Nephron progenitor cell (in vitro differentiated cells): ENCODE data around the gene NSL1.
A peak's percentile ranks its signal among the peaks of the same experiment; 100 is the strongest.
"Not testable (repeated sequence)": the region's sequence is repeated elsewhere in the genome, so short reads cannot be mapped to it uniquely, and the experiment has no call there.

Experiments
- DNase-seq: peaks from one replicate; pipeline ENCODE4 v3.0.0; 2021
- H3K27ac Mint-ChIP-seq: 2 replicates; pipeline ENCODE4 v1.8.0; 2021; ENCODE audit warnings: mild to moderate bottlenecking, moderate library complexity, mixed read lengths
- H3K27me3 Mint-ChIP-seq: 2 replicates; pipeline ENCODE4 v1.8.0; 2021; ENCODE audit warnings: mild to moderate bottlenecking, low read depth, mixed read lengths; ENCODE audit not compliant: poor library complexity
- H3K36me3 Mint-ChIP-seq: 2 replicates; pipeline ENCODE4 v1.8.0; 2021; ENCODE audit warnings: low read depth, mixed read lengths
- H3K4me1 Mint-ChIP-seq: 2 replicates; pipeline ENCODE4 v1.8.0; 2021; ENCODE audit warnings: mixed read lengths
- H3K4me3 Mint-ChIP-seq: 2 replicates; pipeline ENCODE4 v1.8.0; 2021; ENCODE audit warnings: mild to moderate bottlenecking, moderate library complexity, mixed read lengths
- H3K9me3 Mint-ChIP-seq: 2 replicates; pipeline ENCODE4 v1.8.0; 2021; ENCODE audit warnings: mild to moderate bottlenecking, moderate library complexity, mixed read lengths
- TF ChIP-seq, protein P1 (sequence below): fragments of 200-600 bp; sonication (generic); IDR thresholded peaks from 2 replicates; pipeline ENCODE4 v1.5.0; 2021; ENCODE audit warnings: antibody characterized with exemption

NSL1 gene

DNA sequence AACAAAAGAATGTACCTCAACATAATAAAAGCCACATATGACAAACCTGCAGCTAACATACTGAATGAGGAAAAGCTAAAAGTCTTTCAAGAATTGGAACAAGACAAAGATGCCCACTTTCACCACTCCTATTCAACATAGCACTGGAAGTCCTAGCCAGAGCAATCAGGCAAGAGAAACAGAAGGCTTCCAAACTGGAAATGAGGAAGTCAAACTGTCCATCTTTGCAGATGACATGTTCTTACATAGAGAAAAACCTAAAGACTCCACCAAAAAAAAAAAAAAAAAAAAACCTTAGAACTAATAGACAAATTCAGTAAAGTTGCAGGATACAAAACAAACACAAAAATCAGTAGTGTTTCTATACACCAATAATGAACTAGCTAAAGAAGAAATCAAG lies 20.2 kb downstream of the NSL1 start:
- Mint-ChIP-seq H3K9me3 (peaks cover 80% of the 10 kb centered on the region), H3K27ac (no peak overlapping the region), H3K4me1 (no peaks in the 10 kb centered on the region), H3K4me3 (no peak overlapping the region), H3K36me3 (peaks cover 95% of the 10 kb centered on the region), H3K27me3 (peaks cover 6% of the 10 kb centered on the region)
- no peak for DNase-seq
- TF ChIP-seq, protein P1, sequence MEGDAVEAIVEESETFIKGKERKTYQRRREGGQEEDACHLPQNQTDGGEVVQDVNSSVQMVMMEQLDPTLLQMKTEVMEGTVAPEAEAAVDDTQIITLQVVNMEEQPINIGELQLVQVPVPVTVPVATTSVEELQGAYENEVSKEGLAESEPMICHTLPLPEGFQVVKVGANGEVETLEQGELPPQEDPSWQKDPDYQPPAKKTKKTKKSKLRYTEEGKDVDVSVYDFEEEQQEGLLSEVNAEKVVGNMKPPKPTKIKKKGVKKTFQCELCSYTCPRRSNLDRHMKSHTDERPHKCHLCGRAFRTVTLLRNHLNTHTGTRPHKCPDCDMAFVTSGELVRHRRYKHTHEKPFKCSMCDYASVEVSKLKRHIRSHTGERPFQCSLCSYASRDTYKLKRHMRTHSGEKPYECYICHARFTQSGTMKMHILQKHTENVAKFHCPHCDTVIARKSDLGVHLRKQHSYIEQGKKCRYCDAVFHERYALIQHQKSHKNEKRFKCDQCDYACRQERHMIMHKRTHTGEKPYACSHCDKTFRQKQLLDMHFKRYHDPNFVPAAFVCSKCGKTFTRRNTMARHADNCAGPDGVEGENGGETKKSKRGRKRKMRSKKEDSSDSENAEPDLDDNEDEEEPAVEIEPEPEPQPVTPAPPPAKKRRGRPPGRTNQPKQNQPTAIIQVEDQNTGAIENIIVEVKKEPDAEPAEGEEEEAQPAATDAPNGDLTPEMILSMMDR: no peak

DNA sequence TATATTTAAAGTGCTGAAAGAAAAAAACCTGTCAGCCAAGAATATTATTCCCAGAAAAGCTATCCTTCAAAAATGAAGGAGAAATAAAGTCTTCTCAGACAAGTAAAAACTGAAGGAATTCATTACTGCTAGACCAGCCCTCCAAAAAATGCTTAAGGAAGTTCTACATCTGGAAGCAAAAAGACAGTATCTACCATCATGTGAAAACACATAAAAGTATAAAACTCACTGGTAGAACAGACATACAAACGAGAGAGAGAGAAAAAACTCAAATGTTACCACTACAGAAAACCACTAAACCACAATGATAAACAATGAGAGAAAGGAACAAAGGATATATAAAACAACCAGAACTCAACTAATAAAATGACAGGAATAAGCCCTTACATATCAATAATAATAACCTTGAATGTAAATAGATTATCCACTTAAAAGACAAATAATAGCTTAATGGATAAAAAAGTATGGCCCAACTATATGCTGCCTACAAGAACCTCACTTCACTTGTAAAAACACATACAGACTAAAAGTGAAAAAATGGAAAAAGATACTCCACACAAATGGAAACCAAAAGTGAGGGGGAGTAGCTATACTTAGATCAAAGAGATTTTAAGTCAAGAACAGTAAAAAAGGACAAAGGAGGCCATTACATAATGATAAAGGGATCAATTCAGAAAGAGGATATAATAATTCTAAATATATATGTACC lies 22.0 kb downstream of the NSL1 start:
- DNase-seq: no peak
- Mint-ChIP-seq H3K4me3 (no peak overlapping the region), H3K9me3 (peaks cover 84% of the 10 kb centered on the region), H3K4me1 (no peaks in the 10 kb centered on the region), H3K27ac (no peak overlapping the region), H3K27me3 (peaks cover 5% of the 10 kb centered on the region), H3K36me3 (peaks cover 97% of the 10 kb centered on the region)
- TF ChIP-seq, protein P1: no peak

DNA sequence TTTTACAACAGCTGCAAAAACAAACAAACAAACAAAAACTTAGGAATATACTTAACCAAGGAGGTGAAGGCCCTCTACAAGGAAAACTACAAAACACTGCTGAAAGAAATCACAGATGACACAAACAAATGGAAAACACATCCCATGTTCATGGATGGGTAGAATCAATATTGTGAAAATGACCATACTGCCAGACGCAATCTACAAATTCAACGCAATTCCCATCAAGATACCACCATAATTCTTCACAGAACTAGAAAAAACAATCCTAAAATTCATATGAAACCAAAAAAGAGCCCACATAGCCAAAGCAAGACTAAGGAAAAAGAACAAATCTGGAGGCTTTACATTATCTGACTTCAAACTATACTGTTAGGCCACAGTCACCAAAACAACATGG lies 24.8 kb downstream of the NSL1 start:
- not testable (repeated sequence) for H3K4me1 Mint-ChIP-seq, H3K27me3 Mint-ChIP-seq, DNase-seq, H3K4me3 Mint-ChIP-seq, H3K27ac Mint-ChIP-seq
- peaks cover 64% of the 10 kb centered on the region for H3K9me3 Mint-ChIP-seq
- peaks cover 96% of the 10 kb centered on the region for H3K36me3 Mint-ChIP-seq

GRCh38 chr1:212764718-212765281 lies 26.8 kb downstream of the NSL1 start:
- H3K4me3 Mint-ChIP-seq, H3K27me3 Mint-ChIP-seq, DNase-seq, H3K4me1 Mint-ChIP-seq: not testable (repeated sequence)
- peaks cover 45% of the 10 kb centered on the region for H3K9me3 Mint-ChIP-seq
- peak overlapping the region; percentile 47 for H3K27ac Mint-ChIP-seq
- peaks cover 90% of the 10 kb centered on the region for H3K36me3 Mint-ChIP-seq

GRCh38 chr1:212762839-212763238 lies 28.7 kb downstream of the NSL1 start:
- no peak overlapping the region for H3K4me3 Mint-ChIP-seq
- no peak for DNase-seq
- peak overlapping the region; percentile 18 for H3K27ac Mint-ChIP-seq
- peaks cover 78% of the 10 kb centered on the region for H3K36me3 Mint-ChIP-seq
- H3K4me1 Mint-ChIP-seq: no peaks in the 10 kb centered on the region
- H3K9me3 Mint-ChIP-seq: peaks cover 25% of the 10 kb centered on the region
- no peaks in the 10 kb centered on the region for H3K27me3 Mint-ChIP-seq
- TF ChIP-seq, protein P1: no peak

DNA sequence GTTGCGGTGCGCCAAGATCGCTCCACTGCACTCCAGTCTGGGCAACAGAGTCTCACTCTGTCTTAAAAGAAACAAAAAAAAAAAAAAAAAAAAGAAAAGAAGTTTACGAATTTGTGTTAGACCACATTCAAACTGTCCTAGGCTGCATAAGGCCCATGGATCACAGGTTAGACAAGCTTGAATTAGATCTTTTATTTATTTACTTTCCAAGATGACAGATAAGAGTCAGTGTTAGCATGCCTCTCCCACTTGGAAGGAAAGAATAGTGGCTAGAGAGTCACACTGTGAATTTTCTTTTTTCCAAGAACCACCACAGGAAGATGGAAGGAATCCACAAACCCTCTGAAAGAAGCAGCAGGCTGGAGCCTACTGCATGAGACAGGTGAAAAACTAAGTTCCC lies 29.3 kb downstream of the NSL1 start:
- Mint-ChIP-seq H3K36me3 (peaks cover 77% of the 10 kb centered on the region), H3K4me3 (no peak overlapping the region), H3K27me3 (no peaks in the 10 kb centered on the region), H3K27ac (no peak overlapping the region), H3K9me3 (peaks cover 19% of the 10 kb centered on the region), H3K4me1 (no peaks in the 10 kb centered on the region)
- TF ChIP-seq, protein P1: no peak
- no peak for DNase-seq
